Activated naive CD4-positive, alpha-beta T cell treated with anti-CD3 and anti-CD28 coated beads, Interleukin-2, amount 50 U/mL, for 16 hours (primary cell): ENCODE data around the gene SLC25A21.
"Not testable (repeated sequence)": the region's sequence is repeated elsewhere in the genome, so short reads cannot be mapped to it uniquely, and the experiment has no call there.

ENCODE experiments used
- DNase-seq: peaks from one replicate; pipeline ENCODE4 v3.0.0-alpha.2; 2020

Gene SLC25A21

GRCh38 chr14:37036669-37037341, 135.6 kb downstream of the SLC25A21 start:
- no peak for DNase-seq

GRCh38 chr14:37035401-37035800, 137.0 kb downstream of the SLC25A21 start:
- DNase-seq, result no peak

DNA sequence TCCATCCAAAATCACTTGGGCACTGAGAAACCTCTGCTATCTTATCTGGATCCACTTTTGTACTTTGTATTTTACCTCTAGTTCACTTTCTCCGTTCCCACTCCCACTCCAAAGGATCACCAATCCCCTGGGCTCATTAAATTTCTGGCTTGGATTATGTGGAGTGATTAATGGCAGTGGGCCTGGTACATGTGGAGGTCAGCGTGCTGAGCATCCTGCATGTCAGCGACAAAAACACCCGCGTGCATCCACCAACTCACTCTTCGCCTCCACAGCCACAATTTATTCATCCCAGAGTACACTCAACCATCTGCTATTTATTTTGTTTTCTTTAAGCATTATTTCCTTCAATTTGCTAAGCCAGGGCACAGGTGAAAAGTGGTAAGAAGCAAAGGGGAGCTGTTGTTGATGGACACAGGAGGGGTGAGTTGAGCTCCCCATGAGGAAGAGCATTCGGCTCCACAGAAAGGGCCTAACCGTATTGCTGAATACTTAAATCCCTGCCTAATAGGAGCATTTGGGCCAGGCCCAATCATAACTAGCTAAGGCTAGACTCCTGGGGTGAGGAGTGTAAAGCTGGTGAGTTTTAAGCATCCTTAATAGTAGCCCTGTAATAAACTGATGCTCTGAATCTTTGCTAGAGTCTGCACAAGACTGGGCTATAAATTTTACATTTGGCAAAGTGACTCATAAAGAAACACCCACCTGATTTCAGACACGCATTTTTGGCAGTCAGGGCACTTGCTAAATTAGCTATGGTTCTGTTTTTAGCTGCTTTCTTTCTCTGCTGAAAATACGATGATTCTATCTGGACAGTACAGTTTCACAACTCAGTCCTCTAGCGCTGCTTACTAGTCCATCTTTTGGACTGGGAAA, 137.8 kb downstream of the SLC25A21 start:
- no peak for DNase-seq

DNA sequence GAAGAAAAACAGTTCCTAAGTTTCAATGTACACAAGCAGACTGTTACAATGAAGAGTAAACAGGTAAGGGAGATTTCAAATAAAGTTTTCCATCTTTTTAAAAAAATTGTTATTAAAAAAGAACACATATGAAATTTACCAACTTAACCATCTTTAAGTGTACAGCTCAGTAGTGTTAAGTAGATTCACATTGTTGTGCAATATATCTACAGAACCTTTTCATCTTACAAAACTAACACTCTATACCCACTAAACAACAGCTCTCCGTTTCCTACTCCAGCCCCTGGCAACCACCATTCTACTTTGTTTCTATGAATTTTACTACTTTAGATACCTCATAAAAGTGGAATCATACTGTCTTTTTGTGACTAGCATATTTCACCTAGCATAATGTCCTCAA, 139.5 kb downstream of the SLC25A21 start:
- DNase-seq, result no peak

GRCh38 chr14:37027188-37027824, 145.1 kb downstream of the SLC25A21 start:
- DNase-seq, result no peak

DNA sequence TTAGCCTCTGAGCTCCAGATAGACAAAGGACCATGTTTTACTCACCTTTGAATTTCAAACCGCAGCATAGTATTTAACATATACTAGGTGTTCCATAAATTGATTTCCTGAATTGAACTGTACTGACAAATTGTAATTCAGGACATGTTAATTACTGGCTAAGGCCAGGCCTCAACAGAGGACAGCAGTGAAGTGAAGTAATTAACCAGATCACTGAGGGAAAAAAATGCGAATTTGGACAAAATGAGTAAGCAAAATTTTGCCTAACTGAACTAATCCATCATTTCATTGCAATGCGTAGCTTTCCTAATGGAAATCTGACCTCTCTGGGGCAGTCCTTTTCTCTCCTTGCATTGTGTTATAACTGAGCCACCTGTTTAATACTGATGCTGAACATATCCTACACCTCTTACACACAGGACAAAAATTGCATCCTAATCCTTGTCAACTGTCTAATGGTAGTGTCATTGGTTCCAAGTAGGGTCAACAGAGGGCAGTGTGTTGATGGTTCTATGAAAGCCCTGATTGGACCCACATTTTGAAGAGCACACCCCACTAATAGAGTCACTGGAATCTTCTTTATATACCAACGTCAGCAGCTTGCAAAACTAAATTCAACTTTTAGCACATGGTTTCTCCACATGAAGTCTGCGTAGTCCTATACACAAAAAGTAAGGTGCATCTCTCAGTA, 148.4 kb downstream of the SLC25A21 start:
- DNase-seq, result no peak

- no peak for DNase-seq
These were observed 151.0 kb downstream of the SLC25A21 start for GRCh38 chr14:37021390-37021789.

DNA sequence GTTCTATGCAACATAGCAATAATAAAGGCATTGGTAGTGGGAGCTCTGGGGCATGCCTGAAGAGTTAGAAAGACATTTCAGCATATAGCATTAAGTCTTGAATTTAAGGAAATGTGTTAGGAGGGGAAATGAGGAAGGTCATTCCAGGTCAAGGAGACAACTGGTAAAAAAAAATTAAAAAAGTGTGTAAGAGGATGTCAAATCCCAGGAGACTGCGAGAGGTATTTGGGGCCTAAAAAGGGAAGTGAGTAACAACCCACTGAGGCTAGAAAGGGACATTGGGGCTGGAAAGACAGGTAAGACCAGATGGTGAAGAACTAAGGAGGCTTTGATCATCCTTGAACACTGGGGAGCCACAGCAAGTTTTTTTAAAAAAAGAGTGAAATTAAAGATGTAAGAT, 152.9 kb downstream of the SLC25A21 start:
- DNase-seq, result no peak

DNA sequence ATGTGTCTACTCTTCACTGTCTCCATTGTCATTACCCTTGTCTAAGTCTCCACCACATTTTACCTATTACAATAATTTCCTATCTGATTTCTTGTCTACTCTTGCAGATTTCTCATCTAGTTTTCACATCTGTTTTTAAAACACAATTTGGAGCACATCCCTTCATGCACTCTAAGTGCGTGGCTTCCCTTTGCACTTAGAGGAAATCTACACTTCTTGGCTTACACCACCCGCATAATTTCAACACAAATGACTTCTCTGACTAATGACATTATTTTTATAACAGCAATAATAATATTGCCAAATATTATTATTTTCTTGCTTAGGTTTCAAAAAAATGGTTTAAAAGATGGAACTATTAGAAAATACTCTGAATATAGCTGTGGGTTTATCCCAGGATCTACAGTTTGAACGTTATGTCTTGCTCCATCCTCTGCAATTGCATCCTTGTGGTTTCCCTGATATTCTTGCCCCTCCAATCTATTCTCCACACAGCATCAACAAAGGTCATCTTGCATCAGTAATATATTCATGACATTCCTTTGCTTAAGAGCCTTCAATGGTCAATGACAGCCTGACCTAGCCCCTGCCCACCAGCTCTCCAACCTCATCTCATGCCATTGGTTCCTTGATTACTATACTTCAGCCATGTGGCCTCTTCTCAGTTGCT, 153.7 kb downstream of the SLC25A21 start:
- DNase-seq, result no peak

DNA sequence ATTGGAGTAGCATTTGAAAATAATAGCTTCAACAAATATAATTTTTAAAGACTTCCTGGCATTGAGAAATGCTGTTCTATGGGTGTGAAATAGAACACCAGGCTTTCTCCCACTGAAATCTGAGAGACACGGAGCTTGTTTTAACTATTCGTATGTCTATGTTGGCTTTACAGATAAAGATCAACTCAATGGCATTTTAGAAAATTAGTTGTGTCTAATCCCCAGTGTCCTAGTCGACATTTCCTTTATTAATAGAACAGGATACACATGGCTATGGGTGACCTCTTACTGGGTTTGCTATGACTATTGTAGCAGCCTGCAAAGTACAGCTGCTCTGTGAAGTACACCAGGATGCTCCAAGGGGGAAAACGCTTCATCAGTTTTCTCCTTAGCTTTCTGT, 159.3 kb downstream of the SLC25A21 start:
- DNase-seq, result no peak

DNA sequence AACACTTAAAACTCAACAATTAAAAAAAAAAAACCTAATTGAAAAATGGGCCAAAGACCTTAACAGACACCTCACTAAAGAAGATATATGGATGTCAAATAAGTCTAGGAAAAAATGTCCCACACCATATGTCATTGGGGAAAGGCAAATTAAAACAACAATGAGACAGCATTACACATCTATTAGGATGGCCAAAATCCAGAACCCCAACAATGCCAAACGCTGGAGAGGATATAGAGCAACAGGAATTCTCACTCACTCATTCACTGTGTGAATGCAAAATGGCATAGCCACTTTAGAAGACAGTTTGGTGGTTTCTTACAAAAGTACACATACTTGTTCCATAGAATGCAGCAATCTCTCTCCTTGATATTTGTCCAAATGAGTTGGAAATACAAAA, 173.7 kb downstream of the SLC25A21 start:
- DNase-seq, result no peak

DNA sequence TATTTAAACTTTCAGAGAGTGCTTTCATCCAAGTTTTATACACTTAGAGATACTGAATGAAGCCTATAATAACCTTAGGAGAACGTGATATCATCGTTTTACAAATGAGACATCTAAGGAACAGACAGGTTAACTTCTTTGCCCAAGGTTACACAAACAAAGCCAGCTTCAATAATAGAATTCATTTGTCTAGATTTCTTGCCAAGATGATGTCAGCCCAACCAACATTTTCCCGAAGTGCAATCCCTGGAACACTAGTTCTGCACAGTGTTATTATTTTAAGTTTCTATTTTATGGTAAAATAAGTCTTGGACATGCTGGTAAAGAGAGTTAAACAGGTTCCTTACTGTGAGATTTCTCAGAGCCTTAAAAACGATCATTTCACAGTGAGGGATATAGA, 174.6 kb downstream of the SLC25A21 start:
- DNase-seq, result no peak

- no peak for DNase-seq
These were observed 175.4 kb downstream of the SLC25A21 start for GRCh38 chr14:36996857-36997590.

DNA sequence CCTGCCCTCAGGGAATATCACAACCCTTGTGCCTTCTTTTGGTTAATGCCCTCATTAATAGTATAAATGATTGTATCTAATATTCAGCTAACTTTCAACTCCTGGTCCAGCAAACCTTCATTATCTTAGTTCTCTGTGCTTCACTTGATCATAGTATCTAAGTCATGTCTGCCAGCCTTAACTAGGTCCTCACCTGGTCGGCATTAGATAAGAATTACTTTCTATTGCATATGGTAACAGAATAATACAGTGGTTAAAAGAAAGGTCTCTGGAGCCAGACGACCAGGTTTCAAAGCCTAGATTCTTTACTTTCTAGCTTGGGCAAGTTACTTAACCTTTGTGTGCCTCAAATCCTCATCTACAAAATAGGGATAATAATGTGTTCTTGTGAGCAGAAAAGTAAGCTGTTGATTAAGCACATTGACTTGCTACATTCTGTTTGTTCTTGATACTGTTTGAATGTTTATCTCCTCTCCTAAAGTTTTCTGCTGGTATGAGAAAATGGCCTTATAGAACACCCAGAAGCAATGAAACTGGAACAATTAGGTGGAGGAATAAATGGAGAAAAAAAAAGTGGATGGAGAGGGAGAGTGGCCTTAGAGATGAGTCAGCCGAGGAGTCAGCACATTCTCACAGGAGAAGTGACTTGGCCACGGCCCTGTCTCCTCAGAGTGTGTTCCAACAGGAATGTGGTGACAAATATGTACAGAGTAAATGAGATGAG, 176.1 kb downstream of the SLC25A21 start:
- no peak for DNase-seq

GRCh38 chr14:36989806-36990205, 182.6 kb downstream of the SLC25A21 start:
- DNase-seq, result no peak

DNA sequence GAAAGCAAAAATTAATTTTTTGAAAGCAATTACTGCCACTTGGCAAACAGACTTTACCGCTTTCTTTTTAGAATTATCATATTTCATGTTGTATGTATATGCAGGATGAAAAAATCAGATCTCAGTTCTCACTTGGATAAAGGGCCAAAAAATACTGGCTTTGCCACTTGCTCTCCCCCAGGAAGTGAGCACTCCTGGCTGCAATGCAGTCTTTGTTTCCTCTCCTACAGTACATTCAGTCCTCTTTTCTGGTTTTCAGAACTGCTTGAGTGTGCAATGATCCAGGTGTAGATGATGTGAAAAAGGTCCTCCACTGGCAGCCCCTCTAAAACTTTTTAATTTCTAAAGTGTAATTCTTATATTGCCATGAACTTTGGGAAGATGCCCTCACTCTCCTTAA, 183.4 kb downstream of the SLC25A21 start:
- DNase-seq, result no peak

- DNase-seq, result no peak
These were observed 183.8 kb downstream of the SLC25A21 start for GRCh38 chr14:36988568-36988967.

GRCh38 chr14:36986407-36986806, 186.0 kb downstream of the SLC25A21 start:
- DNase-seq, result no peak

DNA sequence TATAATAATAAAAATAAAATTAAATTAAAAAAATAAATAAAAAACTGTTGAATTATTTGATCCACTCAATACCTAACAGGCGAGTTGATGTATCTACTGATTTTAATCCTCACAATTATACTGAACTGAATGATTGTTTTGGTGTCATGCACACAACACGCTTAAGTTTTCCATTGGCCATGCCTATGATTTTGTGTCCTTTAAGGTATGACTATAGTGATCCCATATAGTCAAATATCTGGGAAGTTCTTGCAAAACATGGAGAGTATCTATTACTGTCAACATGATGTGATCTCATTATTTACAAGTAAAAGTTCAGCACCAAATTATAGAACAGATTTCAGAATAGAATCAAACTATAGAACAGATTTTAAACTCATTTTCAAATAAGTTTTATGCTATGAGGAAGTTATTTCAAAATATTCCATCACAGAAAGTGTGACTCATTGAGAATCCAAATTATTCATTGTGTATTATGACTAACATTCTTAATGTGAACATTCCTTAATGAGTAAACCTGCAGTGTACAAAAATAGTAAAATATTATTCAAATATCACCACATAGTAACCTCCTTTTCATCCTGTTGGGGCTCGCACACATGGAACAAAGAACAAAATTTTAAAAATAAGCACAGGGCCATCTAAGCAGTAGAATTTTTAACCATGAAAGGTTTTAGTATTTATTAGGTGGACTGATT, 190.4 kb downstream of the SLC25A21 start:
- DNase-seq, result no peak

- not testable (repeated sequence) for DNase-seq
These were observed 192.0 kb downstream of the SLC25A21 start for GRCh38 chr14:36980413-36980812.

DNA sequence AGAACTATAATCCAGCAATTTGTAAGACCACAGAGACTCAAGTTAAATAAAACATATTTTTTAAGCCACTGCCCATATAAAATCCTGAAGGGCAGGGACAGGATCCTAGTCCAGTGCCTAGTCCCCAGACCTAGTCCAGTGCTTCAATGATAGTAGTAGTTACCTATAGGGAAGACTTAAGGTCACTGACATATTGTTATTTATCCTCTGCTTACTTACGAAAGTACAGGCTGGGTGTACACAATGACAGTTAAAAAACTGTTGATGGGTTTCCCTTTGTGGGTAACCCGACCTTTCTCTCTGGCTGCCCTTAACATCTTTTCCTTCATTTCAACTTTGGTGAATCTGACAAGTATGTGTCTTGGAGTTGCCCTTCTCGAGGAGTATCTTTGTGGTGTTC, 192.5 kb downstream of the SLC25A21 start:
- no peak for DNase-seq
